Hypothalamus (tissue), 51 donors: Measurements from ENCODE around the gene HIP1.
"Not testable (repeated sequence)": the region's sequence is repeated elsewhere in the genome, so short reads cannot be mapped to it uniquely, and the experiment has no call there.

Experiments used
- DNase-seq, 51 donors: peaks; one replicate each; lab custom pipeline; 2025; lab: John Stamatoyannopoulos, UW

Gene HIP1

DNA sequence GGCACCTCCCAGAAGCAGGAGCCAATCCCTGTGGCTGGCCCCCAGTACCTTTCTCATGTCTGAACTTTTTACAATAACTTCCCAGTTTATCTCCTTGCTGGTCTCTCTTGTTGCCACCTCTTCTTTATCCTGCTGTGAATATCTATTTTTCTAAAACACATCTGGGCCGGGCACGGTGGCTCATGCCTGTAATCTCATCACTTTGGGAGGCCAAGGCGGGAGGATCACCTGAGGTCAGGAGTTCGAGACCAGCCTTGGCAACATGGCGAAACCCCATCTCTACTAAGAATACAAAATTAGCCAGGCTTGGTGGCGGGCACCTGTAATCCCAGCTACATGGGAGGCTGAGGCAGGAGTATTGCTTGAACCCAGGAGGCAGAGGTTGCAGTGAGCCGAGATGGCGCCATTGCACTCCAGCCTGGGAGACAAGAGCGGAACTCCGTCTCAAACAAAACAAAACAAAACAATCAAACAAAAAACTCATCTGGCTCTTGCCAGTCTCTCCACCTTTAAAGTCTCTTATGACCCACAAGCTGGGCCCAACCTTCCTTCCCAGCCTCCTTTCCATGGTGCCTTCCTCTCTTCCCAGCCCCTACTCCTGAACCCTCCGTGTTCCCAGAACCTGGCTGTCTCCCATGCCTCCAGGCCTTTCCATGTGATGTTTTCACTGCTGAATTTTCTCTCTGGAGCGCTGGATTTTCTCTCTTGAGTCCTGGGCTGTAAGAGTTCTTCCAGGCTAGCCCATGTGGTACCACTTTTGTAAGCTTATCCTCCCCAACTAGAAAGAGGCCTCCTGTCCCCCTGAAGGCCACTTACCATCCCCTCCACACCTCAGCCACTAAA, 51.3 kb downstream of the HIP1 start:
- peak in 7 of 51 donors; percentile 3 to 50 (median 24) for DNase-seq

DNA sequence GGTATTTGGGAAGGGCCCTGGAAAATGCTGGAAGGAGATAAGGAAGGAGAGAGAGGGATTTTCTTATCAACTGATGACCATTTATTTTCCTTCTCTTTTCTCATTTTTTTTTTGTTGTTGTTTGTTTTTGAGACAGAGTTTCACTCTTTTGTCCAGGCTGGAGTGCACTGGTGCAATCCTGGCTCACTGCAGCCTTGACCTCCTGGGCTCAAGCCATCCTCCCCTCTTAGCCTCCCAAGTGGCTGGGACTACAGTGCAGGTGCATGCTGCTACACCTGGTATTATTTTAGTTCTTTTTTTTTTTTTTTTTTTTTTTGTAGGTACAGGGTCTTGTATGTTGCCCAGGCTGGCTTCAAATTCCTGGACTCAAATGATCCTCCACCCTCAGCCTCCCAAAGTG, 52.2 kb downstream of the HIP1 start:
- no peak for DNase-seq

- not testable (repeated sequence) for DNase-seq
These were observed 56.7 kb downstream of the HIP1 start for GRCh38 chr7:75682052-75682451.

DNA sequence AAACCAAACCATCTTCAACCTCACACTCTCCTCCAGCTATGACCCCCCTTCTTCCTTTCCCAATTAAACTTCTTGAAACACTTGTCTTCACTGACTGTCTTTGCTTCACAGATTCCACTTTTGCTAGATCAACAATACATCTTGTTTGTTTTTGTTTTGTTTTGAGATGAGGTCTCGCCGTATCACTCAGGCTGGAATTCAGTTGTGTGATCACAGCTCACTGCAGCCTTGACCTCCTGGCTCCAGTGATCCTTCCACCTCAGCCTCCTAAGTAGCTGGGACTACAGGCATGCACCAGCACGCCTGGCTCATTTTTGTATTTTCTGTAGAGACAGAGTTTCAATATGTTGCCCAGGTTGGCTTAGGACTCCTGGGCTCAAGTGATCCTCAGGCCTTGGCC, 59.7 kb downstream of the HIP1 start:
- no peak for DNase-seq

DNA sequence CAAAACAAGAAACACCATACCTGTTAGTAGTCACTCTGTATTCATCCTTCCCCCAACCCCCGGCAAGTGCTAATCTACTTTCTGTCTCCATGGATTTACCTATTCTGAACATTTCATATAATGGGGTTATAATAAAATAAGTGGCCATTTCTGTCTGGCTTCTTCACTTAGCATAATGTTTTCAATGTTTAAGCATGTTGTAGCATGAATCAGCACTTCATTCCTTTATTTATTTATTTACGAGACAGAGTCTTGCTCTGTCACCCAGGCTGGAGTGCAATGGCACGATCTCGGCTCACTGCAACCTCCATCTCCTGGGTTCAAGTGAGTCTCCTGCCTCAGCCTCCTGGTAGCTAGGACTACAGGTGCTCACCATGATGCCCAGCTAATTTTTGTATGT, 69.2 kb downstream of the HIP1 start:
- no peak for DNase-seq

- DNase-seq, result no peak
These were observed 70.8 kb downstream of the HIP1 start for GRCh38 chr7:75667938-75668337.

DNA sequence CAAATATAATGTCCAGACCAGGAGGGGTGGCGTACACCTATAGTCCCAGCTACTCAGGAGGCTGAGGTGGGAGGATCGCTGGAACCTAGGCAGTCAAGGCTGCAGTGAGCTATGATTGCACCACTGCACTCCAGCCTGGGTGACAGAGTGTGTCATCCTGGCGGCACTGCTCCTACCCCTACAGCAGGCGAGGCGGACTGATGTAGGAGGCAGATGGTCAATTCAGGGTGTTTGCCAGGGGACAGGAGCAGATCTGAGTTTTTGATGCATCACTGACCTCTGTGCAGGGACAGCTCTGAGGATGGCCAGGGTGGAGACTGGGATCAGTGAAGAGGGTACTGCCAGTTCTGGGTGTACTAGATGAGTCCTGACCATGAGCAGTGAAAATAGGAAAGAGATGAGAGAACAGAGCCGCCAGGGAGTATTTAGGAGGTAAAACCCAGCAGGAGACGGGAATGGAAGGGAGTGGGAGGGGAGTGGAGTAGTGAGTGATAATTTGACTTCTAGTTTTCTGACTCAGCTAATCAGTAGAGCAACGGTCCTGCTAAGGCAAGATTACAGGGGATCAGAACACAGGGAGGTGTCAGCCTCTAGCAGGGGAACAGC, 75.3 kb downstream of the HIP1 start:
- peak in 7 of 51 donors; percentile 6 to 25 (median 16) for DNase-seq

DNA sequence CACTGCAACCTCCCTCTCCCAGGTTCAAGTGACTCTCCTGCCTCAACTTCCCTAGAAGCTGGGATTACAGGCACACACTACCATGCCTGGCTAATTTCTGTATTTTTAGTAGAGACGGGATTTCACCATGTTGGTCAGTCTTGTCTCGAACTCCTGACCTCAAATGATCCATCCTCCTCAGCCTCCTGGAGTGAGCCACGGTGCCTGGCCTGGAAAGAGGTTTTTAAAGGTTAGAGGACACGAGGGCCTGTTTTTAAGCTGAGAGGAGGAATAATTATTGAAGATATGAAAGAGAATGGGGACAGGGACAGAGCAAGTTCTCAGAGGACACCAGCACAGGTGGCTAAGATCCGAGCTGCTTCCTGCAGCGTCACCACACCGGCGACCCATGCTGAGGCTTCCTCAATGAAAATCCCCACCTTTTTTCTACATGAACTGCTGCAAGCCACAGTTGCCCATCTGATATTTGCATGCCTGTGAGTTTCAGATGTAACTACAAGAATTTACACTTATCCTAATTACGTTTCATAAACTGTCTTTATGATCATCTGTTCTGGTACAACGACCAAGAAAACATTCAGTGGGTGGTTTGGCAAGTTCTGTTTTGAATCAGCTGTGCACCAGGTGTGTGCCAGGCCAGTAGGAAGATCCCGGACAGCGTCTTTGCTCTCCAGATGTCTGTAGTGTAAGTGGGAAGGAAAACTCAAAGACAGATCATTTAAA, 76.0 kb downstream of the HIP1 start:
- DNase-seq, result no peak

GRCh38 chr7:75660566-75661215, 78.0 kb downstream of the HIP1 start:
- peak in 19 of 51 donors; percentile 8 to 78 (median 27) for DNase-seq

DNA sequence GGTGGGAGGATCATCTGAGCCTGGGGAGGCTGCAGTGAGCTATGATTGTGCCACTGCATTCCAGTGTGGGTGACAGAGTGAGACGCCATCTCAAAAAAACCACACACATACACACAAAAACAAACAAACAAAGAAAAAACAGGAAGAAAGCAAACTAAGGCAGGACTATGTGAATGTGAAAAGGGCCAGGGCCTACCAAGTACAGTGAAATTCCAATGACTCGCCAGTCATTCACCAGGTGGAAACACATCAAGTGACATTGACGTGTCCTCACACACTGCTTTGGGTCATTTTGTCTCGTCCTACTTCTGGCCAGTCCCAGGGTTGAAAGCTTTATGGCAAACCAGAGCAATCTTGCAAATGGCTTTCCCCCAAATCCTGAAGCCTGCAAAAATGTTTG, 79.9 kb downstream of the HIP1 start:
- no peak for DNase-seq

DNA sequence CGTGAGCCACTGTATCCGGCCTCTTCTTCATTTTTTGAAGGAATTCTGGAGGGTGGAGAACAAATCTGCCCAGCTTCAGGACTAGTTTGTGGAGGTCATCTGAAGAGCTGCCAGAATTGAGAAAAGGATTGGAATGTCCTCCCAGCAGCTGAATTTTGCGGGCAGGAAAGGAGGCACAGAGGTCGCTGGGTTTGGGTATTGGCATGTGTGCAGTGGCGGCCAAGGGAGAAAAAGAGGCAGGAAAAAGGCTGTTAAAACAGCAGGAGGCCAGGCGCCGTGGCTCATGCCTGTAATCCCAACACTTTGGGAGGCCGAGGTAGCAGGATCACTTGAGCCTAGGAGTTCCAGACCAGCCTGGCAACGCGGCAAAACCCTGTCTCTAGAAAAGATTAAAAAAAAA, 80.4 kb downstream of the HIP1 start:
- DNase-seq, result no peak

DNA sequence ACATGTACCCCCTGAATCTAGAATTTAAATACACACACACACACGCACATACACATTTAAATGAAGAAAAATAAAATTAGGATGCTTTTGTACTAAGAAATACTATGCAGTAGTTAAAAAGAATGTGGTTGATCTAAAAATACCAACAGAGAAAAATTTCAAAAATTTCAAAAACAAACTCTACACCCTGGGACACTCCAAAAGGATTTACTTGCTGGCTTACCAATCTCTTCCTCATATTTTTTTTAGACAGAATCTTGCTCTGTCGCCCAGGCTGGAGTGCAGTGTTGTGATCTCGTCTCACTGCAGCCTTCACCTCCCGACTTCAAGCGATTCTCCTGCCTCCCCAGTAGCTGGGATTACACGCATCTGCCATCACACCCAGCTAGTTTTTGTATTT, 80.9 kb downstream of the HIP1 start:
- DNase-seq, result no peak

DNA sequence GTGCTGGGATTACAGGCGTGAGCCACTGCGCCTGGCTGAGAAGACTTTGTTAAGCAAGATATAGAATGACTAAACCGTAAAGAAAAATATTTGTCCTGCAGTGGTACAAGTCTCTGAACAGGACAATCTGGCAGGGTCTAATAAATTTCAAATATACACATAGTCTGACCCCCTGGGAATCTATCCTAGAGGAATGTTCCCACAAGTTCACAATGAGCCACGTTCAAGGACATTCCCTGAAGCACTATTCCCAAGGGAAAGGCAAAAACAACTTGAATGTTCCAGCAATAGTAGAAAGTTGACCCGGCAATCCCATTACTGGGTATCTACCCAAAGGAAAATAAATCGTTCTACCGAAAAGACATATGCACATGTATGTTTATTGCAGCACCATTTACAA, 82.0 kb downstream of the HIP1 start:
- no peak for DNase-seq

DNA sequence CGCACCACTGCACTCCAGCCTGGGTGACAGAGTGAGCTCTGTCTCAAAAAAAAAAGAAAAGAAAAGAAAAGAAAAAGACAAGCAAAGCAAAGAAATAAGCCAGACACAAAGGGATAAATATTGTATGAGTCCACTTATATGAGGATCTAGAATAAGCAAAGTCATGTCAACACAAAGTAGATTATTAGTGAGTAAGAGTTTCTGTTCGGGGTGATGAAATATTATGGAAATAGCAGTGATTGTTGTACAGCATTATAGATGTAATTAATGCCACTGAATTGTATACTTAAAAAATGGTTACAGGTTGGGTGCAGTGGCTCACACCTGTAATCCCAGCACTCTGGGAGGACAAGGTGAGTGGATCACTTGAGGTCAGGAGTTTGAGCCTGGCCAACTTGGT, 83.2 kb downstream of the HIP1 start:
- no peak for DNase-seq

DNA sequence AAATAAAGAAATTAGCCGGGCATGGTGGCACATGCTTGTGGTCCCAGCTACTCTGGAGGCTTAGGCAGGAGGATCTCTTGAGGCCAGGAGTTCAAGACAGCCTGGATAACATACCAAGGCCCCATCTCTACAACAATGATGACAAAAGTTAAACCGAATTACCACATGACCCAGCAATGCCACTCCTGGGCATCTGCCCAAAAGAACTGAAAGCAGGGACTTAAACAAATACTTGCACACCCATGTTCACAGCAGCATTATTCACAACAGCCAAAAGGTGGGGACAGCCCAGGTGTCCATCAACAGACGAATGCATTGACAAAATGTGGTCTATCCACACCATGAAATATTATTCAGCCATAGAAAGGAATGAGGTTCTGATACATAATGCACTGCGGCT, 83.9 kb downstream of the HIP1 start:
- no peak for DNase-seq

GRCh38 chr7:75653651-75654050, 85.1 kb downstream of the HIP1 start:
- no peak for DNase-seq

DNA sequence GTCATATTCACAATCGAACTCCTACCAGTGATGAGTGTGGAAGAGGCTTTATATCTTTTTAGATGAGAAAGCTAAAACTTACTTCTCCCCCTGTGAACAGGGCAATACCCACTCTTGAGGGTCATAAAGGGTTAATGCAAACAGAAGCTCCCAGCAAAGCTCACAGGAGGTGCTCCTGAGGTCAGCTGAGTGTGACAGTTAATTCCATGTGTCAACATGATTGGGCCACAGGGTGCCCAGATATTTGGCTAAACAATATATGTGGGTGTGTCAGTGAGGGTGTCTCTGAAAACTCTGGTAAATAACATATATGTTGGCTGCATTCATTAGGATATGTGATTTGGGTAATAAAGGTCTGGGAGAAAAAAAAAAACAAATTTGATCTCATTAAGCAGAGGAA, 86.0 kb downstream of the HIP1 start:
- DNase-seq, result no peak

DNA sequence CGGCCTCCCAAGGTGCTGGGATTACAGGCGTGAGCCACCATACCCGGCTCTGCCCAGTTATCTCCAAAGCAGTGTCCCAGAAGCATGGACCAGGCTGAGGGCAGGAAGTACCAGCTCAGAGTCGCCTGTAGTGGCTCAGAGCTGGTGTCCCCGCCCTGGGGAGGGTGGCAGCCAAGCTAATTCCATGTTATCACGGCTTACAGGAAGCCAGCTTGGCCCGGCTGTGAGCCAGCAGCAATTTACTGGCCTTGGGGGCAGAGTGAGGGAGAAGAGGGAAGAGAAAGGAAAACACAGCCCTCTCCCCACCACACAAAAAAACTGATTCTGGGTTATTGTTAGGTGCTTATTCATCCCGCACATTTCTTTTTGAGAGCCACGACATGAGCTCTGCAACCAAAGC, 88.1 kb downstream of the HIP1 start:
- no peak for DNase-seq

DNA sequence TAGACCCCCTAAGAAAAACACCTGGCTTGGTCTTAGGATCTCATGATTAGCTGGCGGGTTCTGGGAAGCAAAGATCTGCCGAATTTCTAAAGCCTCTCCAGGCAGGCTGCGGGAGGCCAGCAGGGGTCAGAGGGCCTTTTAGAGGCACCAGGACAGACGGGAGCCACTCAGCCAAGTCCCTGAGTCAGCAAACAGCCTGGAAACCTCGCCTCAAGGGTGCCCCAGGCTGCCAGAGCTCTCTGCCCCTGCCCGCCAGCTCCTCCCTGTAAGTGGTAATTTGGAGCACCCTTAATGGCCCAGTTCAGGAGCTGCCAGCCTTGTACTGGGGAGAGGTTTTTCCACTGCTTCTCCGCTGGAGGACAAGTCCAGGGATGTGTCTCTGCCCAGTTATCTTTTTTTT, 88.7 kb downstream of the HIP1 start:
- DNase-seq, result peak in 4 of 51 donors; percentile 9 to 43 (median 23)

DNA sequence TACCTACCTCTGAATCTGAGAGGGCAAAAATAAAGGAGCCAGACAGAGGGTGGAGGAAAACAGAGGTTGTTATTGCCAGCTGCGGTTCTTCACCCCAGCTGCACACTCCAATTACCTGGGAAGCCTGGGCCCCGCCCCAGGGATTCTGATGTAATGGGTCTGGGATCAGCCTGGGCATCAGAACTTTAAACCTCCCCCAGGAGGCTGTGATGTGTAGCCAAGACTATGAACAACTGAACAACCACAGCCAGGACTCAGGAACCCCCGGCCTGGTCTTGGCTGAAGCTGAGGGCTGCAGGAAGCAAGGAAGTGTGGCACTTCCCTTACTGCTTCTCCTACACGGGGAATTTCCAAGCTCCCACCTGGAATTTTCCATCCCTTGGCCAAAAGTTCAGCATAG, 89.3 kb downstream of the HIP1 start:
- DNase-seq, result no peak
